GM13977 (cell line): ENCODE data around the gene THADA.

Experiments used
- DNase-seq: peaks from one replicate; pipeline ENCODE4 v3.0.0; 2012; ENCODE audit warnings: low spot score
- CTCF ChIP-seq: IDR thresholded peaks from 2 replicates; pipeline ENCODE4 v1.5.1; 2012; ENCODE audit warnings: mild to moderate bottlenecking, control low read depth; ENCODE audit not compliant: insufficient read depth; ENCODE audit errors: extremely low read depth, missing control alignments
- in situ Hi-C: fragments of 300-500 bp; cut with MboI; formaldehyde crosslinking; loops from one replicate; pipeline ENCODE4 v1.12.0; 2022; ENCODE audit warnings: low sequenced_read_pairs, low pct_unique_long_range_greater_than_20kb, mixed read lengths, inconsistent platforms; ENCODE audit not compliant: unreplicated experiment

Gene THADA

GRCh38 chr2:43459446-43460173, 136.2 kb downstream of the THADA start:
- in situ Hi-C loops, result no loop called here
- no peak for TF ChIP-seq CTCF
- no peak for DNase-seq

GRCh38 chr2:43458014-43458628, 137.7 kb downstream of the THADA start:
- no peak for DNase-seq
- TF ChIP-seq CTCF, result no peak
- in situ Hi-C loops, result no loop called here

DNA sequence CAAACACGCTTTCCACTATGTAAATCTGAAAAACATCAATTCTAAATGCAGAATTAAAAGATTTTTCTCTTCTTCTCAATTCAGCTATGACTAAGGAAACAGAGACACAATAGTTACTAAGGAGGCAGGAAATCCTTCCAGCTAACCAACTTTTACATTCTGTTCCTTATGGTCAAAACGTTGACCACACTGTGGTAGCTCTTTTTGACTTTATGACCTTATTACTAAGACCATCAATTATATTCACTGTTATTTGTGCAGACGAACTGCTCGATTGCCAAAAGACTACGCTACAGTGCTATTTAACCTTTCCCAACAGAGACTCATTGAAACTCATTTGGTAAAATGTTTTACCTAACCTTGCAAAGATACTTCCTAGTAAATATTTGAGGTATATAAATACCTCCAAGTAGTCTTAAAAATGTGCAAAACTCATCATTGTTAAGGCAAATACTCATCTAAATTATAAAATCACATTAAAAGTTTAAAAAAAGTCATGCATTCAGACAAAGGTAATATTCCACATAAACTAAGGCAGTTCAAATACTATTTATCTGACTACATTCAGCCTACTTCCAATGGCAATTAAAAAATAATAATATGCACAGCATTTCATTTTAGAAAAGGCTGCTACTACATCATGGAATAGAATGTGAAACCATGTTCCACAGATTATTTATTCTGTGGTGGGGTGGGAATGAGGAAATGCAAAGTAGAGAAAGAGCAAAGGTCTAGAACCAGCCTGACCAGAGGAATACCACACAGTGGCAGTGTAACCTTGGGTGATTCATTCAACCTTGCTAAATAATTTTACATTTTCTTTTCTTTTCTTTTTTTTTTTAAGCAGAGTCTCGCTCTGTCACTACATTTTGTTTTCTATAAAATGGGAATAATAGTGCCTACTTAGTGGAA, 139.9 kb downstream of the THADA start:
- no peak for DNase-seq
- in situ Hi-C loops, result no loop called here
- TF ChIP-seq CTCF, result peak; percentile 16

DNA sequence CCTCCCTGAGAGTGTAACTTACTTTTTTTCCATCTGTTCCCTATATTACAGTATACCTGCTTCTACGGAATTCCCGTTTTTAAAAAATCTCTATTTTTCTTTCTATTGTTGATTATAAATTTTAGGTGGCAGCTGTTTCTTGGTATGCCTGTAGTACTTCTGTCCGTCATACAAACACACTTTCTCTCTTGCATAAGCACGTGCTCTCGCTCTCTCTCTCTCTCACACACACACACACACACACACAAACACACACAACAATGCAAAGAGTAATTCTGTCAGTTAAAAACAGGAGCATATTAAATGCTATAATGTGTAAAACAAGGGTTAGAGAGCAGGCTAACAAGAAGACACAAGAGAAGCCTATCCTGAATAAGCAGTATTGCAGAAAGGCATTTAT, 140.5 kb downstream of the THADA start:
- in situ Hi-C loops, result no loop called here
- no peak for TF ChIP-seq CTCF

DNA sequence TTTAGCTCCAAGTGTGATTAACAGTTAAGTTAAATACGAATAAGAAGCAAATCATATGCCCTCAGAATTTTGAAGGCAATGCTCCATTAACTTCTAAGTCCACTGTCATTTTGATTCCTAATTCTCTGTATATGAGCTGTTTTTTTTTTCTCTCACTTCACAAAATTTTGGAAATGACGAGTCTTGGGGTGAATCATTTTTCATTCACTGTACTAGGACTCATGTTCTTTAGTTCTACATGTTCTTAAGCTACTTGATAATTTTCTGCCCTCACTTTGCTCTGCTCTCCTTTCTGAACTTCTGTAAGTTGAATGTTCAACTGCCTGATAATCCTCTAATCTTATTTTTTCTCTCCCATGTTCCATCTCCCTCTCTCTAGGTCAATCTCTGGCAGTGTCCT, 141.0 kb downstream of the THADA start:
- TF ChIP-seq CTCF, result no peak
- in situ Hi-C loops, result no loop called here
- no peak for DNase-seq

More for the DNA sequence above, 140.5 kb downstream of the THADA start:
- no peak for DNase-seq
